GM21529 (cell line): Measurements from ENCODE around the gene ZNF620.
A peak's percentile ranks its signal among the peaks of the same experiment; 100 is the strongest.
"Not testable (repeated sequence)": the region's sequence is repeated elsewhere in the genome, so short reads cannot be mapped to it uniquely, and the experiment has no call there.

Experiments
- ATAC-seq: cut with Tn5 transposase; IDR thresholded peaks from one replicate; pipeline ENCODE4 v1.9.1; 2021; ENCODE audit not compliant: unreplicated experiment

Gene ZNF620

DNA sequence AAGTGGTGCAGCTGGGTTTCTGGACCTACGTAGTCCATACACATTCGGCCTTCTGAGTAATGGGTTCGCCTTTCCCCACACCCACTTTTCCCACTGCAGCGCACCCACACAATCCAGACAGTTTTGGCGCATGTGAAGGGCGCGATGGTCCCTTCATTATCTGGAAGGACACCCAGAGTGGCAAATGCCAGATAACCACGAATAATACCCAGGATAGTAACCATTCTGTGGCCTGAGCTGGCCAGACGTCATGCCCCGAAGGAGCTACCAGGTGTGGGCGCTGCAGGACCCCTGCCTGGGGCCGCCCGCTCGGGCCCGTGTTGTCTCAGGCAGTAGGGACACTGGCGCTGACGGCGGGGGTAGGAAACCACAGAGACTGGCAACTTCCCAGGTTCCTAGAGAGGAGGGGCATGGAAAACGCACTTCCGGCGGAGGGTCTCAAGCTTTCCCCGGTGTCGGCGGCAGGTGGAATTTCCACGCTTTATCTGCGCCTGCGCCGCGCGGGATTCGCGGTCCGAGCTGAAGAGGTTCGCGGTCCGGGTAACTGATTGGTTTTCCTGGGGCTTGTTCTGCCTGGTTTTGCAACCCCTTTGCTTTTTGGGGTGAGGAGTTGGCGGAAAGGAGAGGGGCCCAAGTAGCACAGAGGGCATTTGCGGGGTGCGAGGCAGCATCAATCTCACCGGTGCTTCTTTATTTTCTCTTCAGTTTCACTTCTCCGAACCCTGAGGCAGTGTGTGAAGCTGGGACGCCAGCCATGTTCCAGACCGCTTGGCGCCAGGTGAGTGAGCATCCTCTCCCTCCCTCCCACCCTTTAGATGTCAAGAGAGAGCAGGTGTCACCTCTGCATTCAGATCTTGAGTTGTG lies at the start of gene ZNF620:
Gene ZNF620, plus strand, starts transcription at position 441 of the 864 bp plus-strand sequence. Its CDS starts 314 bp downstream, at position 755.
- ATAC-seq, result peak; percentile 78

DNA sequence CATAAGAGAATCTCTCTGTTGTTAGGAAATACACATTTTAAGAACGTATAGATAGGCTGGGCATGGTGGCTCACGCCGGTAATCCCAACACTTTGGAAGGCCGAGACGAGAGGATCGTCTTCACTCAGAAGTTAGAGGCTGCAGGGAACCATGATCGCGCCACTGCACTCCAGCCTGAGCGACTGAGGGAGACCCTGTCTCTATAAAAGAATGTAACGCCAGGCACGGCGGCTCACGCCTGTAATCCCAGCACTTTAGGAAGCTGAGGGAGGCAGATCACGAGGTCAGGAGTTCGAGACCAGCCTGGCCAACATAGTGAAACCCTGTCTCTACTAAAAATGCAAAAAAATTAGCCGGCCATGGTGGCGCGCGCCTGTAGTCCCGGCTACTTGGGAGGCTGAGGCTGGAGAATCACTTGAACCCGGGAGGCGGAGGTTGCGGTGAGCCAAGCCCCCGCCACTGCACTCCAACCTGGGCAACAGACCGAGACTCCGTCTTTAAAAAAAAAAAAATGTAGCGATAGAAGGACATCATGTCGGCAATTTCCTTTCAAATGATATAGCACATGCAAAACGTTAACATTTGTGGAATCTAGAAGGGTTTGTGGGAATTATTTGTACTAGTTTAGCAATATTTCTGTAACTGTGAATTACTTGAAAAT lies 49.4 kb upstream of the ZNF620 start:
- ATAC-seq, result no peak

- ATAC-seq, result peak; percentile 63
These were observed 48.7 kb upstream of the ZNF620 start, which contains the start of gene RPL14 for GRCh38 chr3:40456940-40457823. TSS of gene RPL14 (plus strand) at chr3:40457339. CDS start at chr3:40457472, 133 bp downstream.

- no peak for ATAC-seq
These were observed 47.4 kb upstream of the ZNF620 start for GRCh38 chr3:40458473-40458872.

DNA sequence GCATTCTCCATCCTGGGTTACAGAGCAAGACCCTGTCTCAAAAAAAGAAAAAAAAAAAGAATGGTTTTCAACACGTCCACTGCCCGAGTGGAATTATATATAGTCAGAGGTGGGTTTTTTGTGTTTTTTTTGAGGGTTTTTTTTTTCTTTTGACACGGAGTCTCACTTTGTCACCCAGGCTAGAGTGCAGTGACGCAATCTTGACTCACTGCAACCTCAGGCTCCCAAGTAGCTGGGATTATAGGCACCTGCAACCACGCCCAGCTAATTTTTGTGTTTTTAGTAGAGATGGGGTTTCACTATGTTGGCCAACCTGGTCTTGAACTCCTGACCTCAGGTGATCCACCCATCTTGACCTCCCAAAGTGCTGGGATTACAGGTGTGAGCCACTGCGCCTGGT lies 45.4 kb upstream of the ZNF620 start:
- ATAC-seq, result not testable (repeated sequence)

DNA sequence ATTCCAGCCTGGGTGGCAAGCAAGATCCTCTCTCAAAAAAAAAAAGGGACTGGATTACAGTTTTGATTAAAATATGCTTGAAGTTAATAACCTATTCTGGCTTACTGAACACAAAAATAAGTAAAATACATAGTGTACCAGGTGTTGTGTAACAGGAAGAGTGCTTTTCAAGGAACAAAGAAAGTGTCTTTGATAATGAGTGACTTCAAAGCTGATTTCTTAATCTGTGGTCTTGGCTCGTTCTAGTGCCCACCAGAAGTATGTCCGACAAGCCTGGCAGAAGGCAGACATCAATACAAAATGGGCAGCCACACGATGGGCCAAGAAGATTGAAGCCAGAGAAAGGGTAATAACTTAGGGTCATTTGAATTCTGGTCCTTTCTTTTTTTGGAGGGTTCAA lies 44.7 kb upstream of the ZNF620 start:
- no peak for ATAC-seq

GRCh38 chr3:40462838-40463237 lies 43.0 kb upstream of the ZNF620 start:
- ATAC-seq, result not testable (repeated sequence)

- no peak for ATAC-seq
These were observed 42.3 kb upstream of the ZNF620 start for GRCh38 chr3:40463579-40463978.

GRCh38 chr3:40464339-40465110 lies 41.3 kb upstream of the ZNF620 start:
- no peak for ATAC-seq

GRCh38 chr3:40465111-40465407 lies 40.8 kb upstream of the ZNF620 start:
- no peak for ATAC-seq

DNA sequence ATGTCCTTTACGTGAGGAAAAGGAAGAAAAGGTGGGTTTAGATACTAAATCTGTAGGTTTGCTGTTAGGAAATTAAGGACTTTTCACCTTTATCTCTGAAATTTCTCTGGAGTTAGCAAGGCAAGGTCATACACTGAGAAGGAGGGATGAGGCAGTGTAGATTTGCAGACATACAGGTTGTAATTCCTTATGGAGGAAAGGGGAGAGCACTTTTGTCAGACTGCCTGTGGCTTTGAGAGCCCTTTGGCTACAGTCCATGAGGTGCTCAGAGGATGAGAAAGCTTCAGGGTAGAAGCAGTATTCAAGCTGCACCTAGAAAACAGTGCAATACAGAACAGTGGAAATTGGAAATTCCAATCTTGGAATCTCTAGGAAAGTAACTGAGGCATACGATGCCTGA lies 40.4 kb upstream of the ZNF620 start:
- ATAC-seq, result no peak

DNA sequence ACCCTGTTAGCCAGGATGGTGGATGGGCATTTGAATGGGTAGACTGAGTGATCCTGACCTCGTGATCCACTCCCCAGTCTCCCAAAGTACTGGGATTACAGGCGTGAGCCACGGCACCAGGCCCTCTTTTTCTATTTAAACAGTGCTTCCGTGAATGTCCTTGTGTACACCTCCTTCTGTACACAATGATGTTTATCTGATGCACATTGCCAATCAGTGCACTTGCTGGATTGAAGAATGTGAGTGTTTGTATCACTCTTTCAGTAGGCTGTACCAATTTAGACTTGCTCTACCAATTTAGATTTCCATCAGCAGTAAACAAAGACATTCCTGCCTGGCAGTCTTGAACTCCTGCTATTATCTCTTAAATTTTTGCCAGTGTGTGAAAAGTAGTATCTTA lies 37.8 kb upstream of the ZNF620 start:
- ATAC-seq, result no peak

GRCh38 chr3:40470701-40471100 lies 35.1 kb upstream of the ZNF620 start:
- no peak for ATAC-seq

DNA sequence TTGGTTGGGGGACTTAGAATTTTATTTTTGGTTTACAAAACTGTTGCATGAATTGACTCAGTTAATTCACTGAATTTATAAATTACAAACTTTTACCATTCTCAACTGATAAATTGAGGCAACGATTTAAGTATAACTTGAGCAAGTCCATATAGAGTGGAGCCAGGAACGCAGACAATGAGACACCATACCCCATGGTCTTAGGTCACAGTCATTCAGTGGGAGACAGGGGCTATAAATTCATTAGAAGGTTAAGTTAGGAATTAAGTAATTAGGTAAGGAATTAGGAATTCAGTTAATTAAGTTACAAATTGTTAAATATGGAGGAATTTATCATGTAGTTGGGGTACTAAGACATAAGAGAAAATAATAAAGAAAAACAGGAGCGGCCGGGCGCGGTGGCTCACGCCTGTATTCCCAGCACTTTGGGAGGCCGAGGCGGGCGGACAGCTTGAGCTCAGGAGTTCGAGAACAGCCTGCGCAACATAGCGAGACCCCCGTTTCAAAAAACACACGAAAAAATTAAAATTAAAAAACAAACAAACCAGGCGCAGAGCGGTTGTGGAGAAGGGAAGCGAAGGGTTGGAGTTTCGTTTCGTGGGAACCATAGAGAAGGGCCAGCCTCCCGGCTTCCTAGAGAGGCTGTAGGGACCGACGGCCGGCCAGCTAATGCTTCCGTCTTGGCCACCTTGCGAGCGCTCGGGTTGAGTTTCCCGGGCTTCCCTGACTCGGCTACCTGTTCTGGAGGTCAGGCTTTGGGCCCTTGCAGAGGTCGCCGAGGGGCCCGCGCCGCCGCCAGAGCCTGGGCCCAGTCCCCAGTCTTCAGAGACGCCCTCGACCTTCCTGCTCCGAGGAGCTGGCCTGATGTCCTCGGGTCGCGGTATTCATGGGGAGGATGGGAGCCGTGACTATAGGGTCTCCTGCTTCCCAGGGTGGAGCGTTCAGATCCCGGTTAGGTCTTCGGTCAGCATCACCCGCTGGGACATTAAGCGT lies 29.1 kb upstream of the ZNF620 start, which contains the start of gene ZNF619:
Gene ZNF619, plus strand, starts transcription at position 645 of the 993 bp plus-strand sequence. CDS start 858 bp downstream, outside the sequence.
- ATAC-seq, result peak; percentile 88

DNA sequence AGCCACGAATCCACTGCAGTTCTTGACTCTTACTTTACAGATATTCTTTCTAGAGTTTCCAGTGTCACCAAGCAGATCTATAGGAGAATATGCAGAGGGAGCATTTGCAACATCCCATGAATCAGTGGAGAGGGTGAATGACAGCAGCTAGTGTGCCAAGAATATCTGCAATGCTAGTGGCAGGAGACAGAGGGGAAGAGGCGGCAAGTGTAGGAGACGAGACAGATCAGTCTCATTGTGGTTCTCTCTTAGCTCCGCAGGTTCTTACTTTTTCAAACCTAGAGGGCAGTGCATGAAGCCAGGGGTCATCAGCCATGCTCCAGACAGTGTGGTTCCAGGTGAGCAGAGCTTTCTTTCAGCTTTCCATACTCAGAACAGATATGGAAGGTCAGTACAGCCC lies 28.2 kb upstream of the ZNF620 start:
- ATAC-seq, result no peak

DNA sequence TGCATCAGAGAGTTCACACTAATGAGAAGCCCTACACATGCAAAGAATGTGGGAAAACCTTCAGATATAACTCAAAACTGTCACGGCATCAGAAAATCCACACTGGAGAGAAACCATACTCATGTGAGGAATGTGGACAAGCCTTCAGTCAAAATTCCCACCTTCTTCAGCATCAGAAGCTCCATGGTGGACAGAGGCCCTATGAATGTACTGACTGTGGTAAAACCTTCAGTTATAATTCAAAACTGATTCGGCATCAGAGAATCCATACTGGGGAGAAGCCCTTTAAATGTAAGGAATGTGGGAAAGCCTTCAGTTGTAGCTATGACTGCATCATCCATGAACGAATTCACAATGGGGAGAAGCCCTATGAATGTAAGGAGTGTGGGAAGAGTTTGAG lies 18.7 kb upstream of the ZNF620 start:
- ATAC-seq, result no peak

DNA sequence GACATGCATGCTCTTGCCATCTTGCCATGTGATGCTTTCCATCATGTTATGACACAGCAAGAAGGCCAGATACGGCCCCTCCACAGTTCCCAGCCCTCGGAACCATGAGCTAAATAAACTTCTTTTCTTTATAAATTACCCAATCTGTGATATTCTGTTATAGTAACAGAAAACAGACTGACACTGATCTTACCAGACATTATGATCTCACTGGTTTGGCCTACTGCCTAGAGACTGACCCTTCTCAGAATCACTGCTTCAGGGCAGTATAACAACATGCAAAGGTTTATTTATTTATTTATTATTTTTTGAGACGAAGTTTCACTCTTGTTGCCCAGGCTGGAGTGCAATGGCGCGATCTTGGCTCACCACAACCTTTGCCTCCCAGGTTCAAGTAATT lies 14.9 kb upstream of the ZNF620 start:
- ATAC-seq, result no peak

GRCh38 chr3:40494698-40495097 lies 11.1 kb upstream of the ZNF620 start:
- ATAC-seq, result no peak

- ATAC-seq, result no peak
These were observed 8.6 kb upstream of the ZNF620 start for GRCh38 chr3:40497288-40497687.
